Fibroblast of skin of back (primary cell): ENCODE measurements around the gene CCDC121. TPM values are rescaled to one million over a fixed set of nuclear protein-coding genes. Genes with fewer than 3 reads are reported as not detected.
A peak's percentile ranks its signal among the peaks of the same experiment; 100 is the strongest.

Source experiments
- DNase-seq: peaks from one replicate; pipeline ENCODE4 v3.0.0-alpha.2; 2013
- polyA plus RNA-seq, 2 experiments: library from polyadenylated mRNA; unstranded; fragments of 120-200 nt; gene quantifications; one replicate each; pipeline ENCODE4 v1.2.1, GENCODE V29; 2013; ENCODE audit not compliant: insufficient read length in 2 of 2

Gene CCDC121, protein sequence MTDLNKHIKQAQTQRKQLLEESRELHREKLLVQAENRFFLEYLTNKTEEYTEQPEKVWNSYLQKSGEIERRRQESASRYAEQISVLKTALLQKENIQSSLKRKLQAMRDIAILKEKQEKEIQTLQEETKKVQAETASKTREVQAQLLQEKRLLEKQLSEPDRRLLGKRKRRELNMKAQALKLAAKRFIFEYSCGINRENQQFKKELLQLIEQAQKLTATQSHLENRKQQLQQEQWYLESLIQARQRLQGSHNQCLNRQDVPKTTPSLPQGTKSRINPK
- 0.91 TPM for polyA plus RNA-seq (2013, experiment 1 of 2; ENCODE audit: insufficient read length)
- polyA plus RNA-seq (2013, experiment 2 of 2; ENCODE audit: insufficient read length): 1.2 TPM

DNA sequence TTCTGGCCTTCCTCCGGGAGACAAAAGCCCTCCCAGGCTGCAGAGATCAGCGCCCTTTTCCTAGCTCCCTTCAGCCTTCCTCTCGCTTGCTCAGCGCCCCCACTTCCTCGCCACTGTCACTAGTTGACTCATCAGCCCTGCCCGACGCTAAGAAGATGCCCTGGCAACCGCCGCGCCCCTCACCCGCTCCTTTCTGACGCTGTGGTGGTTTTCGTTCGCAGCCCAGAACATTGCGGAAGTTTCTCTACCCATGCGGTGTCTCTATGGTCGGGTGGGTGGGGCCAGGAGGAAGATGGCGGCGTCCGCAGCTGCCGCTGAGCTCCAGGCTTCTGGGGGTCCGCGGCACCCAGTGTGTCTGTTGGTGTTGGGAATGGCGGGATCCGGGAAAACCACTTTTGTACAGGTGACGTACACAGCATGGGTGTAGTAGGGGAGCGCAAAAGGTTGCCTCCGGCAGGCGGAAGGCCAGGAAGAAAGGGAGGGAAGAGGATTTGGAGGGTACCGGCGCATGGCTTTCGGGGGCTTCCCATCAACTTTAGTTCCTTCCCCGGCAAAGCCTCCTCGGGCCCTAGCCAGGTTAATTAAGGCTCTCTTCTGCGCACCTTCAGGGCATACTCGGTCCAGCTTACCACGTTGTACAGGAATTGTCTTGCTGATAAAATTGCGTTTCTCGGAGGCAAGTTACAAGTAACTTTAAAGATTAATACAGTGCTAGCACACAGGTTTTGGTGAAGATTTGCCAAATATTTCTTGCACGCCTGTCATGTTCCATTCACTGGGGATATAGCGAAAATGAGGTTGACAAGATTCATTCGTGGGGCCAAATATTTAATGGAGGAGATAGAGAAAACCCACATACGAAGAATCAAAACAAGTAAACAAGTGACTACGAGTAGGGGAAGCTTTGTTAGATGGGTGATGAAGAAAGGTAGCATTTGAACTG lies at the start of gene CCDC121, which contains the start of gene GPN1:
CCDC121 (minus strand) TSS at position 246 of the 943 bp plus-strand sequence. CDS start 1,213 bp downstream, outside the sequence.
GPN1 (plus strand) TSS at position 284 of the 943 bp plus-strand sequence; CDS start at position 293, 9 bp downstream.
- DNase-seq: peak; percentile 96

DNA sequence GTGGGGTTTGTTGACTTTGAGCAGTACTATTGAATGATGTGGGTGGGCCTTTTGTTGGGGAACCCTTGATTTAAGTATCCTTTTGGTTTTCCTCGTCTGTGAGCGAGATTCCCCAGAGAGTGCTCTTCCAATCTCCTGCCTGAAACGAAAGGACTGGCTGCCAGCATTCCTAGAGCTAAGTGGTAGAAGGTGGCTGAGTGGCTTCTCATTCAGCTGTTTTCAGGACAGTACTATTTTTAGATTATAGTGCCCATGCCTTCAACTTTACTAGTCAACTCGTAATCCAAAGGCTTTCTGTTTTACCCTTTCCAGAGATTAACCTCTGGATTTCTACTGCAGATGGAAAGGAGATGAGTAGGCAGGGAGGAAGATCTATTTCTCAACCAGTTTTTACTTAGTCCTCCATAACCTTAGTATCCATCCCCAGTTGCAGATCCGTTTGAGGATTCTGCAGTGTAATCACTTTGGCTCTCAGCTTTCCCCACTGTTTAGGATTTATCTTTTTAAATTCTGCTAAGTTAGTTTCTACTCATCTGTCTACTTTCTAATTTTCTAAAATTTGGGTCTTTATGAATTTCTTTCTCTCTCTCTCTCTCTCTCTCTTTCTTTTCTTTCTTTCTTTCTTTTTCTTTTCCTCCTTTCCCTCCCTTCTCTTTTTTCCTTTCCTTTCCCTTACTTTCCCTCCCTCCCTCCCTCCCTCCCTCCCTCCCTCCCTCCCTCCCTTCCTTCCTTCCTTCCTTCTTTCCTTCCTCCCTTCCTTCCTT lies 44.1 kb upstream of the CCDC121 start:
- DNase-seq: no peak

DNA sequence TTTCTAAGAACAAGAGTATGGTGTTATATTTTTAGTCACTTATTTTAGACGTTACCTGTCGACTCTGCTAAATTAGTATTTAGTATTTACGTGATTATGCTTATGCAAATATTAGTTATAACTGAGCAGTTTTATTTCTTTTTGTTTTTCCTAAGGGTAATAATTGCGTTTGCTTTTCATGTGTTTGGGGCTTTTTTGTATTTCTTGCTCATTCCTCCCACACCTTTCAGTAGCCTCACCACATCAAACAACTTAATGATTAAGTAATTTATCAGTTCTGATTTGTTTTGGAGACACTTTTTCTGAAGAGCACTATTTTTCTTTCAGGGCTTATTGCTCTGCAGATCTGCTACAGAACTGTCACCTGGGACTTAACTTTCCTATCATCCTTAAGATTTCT lies 42.4 kb upstream of the CCDC121 start:
- DNase-seq: no peak

DNA sequence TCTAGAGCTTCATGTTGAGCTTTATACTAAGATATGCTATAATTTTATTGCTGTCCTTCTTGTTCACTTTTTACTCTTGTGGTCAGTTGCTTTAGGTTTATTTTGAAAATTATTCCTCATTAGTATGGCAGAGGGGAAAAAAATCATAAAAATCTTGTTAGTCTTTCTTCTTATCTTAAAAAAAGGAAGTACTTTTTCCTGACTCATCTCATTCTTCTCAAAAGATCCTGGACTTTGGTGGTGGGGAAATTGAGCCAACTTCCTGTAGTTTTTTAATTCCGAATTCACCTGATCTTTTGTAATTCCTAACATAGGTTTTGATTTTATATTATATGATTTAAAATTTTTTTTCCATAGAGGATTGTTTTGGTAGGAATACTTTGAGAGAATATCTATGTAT lies 38.6 kb upstream of the CCDC121 start:
- DNase-seq: no peak

DNA sequence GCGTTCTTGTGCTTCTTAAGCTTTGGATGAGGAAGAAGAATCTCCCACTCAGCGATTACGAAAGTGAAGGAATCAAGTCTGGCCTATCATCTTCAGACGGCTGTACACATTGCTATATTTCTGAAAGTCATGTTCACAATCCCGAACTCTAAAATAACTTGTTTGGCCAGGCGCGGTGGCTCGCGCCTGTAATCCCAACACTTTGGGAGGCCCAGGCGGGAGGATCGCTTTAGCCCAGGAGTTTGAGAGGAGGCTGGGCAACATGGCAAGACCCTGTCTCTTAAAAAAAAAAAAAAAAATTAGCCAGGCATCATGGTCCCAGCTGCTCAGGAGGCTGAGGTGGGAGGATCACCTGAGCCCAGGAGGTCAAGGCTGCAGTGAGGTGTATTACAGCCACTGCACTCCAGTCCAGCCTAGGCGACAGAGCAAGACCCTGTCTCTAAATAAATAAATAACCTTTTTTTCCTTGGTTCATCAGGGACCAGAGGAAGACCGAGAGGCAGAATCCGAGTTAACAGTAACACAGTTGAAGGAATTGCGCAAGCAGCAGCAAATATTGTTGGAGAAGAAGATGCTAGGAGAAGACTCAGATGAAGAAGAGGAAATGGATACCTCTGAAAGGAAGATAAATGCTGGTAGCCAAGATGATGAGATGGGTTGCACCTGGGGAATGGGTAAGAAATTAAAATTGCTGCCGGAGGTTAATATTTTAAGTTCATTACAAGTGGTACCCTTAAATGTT lies 36.0 kb upstream of the CCDC121 start:
- no peak for DNase-seq

DNA sequence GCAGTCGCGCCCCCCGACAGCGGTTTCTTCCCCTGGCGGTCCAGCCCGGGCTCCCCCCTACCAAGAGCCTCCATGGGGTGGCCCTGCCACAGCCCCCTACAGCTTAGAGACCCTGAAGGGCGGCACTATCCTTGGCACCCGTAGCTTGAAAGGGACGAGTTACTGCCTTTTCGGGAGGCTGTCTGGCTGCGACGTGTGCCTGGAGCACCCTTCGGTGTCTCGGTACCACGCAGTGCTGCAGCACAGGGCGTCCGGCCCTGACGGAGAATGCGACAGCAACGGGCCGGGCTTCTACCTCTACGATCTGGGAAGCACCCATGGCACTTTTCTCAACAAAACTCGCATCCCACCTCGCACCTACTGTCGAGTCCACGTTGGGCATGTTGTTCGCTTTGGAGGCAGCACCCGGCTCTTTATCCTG lies 35.4 kb upstream of the CCDC121 start:
- DNase-seq: no peak

DNA sequence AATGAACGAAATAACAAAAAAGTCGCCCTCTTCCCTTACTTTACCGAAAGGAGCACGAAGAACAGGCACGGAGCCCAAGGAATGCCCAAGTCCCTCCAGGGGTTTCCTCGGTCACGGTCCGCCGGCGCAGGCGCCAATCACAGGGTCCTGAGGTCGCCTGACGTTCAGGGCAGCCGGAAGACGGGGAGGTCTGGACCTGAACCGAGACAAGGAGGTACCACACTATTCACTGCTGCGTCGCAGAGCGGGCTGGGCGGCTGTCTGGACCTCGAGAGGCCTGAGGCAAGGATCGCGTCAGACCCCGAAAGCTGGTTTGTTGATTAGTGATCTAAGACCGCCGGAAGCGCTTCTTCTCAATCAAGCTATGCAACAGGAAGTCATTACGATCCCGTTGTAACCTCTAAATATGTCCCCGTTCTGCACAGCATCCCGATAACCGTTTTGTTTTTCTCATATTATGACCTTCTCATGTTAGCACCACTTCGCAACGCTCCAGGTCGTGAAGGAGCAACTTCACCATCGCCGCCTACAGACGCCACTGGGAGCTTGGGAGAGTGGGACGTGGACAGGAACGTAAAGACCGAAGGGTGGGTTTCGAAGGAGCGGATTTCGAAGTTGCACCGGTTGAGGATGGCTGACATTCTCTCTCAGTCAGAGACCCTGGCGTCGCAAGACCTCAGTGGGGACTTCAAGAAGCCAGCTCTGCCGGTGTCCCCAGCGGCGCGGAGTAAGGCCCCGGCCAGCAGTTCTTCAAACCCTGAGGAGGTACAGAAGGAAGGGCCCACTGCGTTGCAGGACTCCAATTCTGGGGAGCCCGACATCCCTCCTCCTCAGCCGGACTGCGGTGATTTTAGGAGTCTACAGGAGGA lies 34.7 kb upstream of the CCDC121 start, which contains the start of the genes SLC4A1AP and SUPT7L:
SLC4A1AP (plus strand) TSS at position 605 of the 869 bp plus-strand sequence; CDS start at position 631, 26 bp downstream.
SUPT7L (minus strand) TSS at position 330 of the 869 bp plus-strand sequence. CDS start 1,422 bp downstream, outside the sequence.
- peak; percentile 85 for DNase-seq

DNA sequence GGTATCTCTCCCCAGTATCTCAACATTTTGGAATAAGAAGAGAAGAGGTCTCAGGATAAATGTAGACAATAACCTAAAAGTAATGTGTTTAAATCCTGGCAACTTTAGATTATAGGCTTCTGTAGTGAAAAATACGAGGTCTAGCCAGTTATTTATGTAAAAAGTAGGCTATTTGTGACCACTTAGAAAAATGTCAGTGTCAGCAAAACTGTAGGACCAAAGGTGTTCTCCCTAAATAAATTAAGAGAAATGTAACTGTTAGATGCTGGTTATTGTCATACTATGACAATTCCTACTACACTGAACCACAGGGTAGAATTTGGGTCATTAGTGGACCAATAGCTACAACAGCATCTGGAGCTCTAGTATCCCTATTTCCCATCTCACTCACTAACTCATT lies 32.6 kb upstream of the CCDC121 start:
- no peak for DNase-seq

DNA sequence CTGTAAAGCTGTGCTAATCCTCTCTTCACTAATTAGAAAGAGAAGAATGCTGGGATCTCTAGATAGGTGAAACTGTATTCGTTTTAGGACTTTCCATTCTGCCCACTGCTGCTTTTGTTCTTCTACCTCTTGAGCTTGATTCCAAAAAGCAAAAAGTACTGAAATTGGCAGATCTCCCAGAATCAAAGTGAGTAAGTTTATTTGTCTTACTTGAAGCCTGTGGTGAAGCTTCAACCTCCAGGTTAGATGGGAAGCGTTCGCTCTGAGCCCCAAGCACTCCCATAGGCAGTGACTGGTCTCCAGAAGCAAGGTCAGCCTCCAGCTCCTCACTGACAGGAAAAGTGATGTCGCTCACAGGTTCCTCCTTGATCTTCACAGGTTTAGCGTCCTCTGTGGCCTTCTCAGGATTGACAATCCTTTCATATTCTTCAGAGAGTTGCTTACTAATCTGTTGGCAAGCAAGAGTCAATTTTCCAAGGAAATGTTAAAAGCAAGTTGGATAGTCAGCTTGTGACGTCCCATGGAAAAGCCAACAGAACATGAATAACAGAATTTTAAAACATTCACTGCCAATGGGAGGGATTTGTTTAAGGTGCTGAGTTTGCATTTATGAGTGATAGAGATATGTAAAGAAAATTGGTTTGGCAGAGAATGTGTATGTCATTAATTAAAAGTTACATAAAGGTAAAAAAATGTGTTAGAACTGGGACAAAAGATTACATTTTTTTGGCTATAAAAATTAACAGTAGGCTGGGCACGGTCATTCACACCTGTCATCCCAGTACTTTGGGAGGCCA lies 26.5 kb upstream of the CCDC121 start:
- DNase-seq: peak; percentile 25

DNA sequence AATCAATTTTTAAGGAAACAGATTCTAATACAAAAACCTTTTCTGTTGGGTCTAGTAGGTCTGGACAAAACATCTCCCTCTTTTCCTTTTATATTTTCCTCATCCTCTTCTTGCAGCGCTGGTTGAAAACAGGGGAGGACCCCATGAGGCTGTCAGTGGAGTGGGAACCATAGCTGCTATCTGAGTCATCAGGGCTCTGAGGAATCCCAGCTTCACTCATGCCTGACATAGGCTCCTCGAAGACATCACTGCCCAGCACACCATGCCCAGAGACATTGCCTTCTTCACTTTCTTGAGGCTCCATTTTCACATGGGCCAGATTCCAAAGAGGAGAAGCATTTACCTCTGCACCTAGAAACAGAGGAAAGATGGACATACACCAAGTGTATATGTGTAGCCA lies 24.6 kb upstream of the CCDC121 start:
- DNase-seq: peak; percentile 27

DNA sequence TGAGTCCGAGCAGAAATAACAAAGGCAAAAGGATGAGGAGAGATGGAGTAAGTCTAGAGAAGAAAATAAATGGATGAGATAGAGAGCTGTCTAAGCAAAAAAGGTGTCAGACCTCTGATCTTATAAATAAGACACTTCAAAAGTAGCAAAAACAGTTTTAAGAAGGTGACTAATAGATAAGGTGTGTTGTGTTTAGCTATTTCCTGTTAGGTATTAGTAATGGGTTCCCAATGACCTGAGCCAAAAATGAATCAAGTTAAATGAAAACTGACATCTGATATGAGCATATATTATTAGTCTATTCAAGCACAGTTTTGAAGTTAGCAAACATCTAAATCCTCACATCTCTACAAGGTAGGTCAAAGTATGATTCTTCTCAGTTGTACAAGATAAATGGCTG lies 24.0 kb upstream of the CCDC121 start:
- no peak for DNase-seq

DNA sequence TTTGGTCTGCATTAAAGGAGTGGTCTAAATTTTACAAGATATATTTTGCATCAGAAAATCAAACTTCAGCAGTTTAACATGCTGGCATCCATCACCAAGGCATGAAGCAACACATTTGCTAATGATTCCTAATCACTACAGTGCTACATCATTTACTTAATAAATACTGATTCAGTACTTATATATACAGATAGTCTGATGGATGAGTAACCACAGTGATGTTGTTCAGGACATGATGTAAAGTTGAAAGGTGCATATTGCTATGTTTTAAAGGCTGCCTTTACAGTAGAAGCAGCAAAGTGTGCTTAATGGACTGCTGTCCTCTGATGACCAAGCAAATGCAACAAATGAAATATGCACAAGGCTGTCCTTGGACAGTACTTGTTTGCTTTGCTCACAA lies 23.5 kb upstream of the CCDC121 start:
- DNase-seq: no peak

DNA sequence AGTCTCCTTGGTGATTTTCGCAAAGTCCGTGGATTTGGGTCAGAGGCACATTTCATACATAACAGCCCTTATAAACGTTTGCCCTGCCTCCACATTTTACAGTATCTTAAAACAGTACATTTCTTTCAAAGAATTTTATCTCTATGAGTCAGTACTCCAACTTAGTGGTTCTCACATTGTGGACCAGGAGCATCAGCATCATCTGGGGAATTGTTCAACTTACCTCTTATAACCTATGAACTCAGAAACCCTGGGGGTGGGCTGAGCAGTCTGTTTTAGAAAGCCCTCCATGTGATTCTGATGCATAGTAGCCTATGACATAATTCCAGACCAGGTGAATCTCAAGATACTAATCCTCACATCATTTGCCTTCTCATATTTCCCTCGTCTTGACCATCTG lies 22.2 kb upstream of the CCDC121 start:
- no peak for DNase-seq

DNA sequence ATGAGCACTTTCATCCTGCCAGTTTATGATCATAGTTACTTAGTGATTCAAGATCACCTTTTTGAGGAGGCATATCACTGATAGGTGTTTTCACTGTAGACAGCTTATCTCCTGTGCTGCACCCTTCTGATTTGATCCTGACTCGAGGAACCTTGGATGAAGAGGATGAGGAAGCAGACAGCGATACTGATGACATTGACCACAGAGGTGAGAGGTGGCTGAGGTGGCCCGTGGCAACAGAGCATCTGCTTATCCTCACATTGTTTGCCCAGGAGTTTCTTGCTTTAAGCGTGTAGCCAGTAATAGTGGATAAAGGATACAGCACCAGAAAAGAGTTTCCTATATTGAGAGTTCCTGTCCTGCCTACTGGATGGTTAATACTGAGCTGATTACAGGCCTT lies 18.9 kb upstream of the CCDC121 start:
- DNase-seq: no peak

DNA sequence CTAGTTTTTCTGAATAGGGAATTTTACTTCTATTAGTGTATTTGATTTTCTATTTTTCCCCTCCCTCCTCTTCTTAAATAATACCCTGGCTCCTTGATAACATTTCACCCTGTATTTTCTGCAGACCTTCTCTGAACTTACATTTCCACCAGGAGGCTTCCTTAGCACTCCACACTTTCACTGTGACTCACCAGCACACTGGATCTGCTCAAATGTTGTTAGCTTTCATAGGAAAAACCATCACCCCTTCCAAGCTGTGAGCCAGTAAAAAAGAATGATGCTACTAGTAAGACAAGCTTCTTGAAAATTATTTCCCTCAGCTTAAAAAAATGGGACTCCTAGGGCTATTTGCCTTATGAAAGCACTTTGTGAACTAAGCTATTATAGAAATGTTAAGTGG lies 18.5 kb upstream of the CCDC121 start:
- no peak for DNase-seq

DNA sequence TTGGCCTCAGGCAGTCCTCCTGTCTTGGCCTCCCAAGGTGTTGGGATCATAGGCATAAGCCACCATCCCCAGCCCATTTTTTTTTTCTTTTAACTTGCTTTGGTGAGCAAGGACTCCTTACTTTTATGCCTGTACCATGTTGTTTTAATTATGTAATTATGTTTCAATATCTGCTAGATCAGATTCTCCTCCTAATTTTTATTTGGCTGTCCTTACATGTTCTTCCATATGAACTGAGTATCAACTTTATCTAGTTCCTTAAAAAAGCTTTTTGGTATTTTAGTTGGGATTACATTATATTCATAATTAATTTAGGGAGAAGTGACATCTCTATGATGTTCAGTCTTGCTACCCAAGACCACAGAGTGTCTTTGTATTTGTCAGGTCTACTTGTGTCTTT lies 16.4 kb upstream of the CCDC121 start:
- DNase-seq: no peak

DNA sequence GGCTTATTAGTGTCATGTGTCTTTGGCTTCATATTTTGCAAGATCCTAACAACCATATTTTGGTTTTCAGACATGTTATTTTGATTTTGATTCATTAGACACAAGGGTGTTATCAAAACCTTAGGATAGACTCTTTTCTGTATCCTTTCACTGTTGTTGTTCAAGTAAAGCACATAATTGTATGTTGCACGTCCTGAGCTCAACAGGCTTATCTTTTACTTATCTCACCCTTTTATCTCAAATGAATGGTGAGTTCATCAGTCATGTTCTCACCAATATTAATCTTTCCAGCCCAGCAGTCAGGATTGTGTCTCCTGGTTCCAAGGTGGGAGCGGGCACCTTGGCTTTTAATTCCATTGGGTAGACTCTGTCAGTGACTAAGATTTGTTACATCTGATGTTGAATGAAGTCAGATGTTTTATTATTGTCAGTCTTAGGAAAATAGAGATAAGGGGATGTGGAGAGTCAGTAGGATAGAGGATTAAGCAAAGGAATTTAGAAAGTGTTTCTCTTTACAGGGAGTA lies 12.0 kb upstream of the CCDC121 start:
- DNase-seq: no peak

DNA sequence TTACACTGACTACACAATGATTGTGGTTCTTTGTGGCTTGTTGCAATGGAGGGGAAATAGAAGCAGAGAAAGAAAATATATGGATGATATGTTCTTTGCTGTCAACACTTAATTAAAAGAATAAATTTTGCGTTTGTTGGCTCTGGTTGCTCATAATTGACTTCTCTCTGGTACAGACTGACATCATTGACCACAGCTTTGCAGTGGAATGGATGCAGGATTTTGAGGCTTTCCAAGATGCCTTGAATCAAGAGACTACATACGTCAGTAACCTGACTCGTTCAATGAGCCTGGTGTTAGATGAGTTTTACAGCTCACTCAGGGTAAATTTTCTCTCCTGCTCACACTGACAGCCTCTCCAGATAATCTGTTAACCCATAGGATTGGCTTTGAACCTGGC lies 9.9 kb upstream of the CCDC121 start:
- DNase-seq: no peak

DNA sequence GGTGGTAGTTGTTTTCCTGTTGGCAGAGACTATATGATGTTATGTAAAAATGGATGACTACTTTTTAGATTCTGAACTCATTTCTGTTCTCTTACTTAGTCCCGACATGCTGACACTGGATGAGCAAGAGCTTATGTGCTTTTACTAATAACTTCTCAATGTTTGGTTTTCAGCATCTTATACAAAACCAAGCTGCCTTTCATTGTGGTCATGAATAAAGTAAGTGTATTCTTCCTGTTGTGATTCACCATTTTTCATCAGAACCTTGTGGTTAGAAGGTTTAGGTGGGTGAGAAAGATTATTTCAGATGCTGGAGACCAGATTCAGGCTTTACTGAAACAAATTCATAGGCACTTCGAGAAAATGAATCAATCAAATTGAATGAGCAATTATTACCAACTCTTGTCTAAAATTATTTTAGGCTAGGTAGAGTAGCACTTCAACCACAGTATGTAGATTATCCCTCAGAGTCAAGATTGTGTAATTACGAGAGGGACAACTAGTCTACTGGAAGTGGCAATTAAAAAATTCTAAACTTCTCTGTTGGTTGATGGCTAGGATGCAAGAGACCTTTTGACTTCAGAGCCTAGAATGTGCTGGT lies 9.3 kb upstream of the CCDC121 start:
- peak; percentile 27 for DNase-seq
